ENCODE data around the gene MBD6. TPM values are rescaled to one million over a fixed set of nuclear protein-coding genes. Genes with fewer than 3 reads are reported as not detected.

MBD6 gene
- total RNA-seq, 1 experiment from 2014 or later: 66.8 TPM

GRCh38 chr12:57545809-57546437, 23.3 kb downstream of the MBD6 start:
- Histone ChIP-seq H3K9me3 (ENCODE audit: control insufficient read depth, low read depth, low read length) (no peaks in the 10 kb centered on the region), H3K23me2 (ENCODE audit: insufficient read length, low read depth, low read length, poor library complexity, severe bottlenecking) (peaks cover 16% of the 10 kb centered on the region), H3K23ac (ENCODE audit: insufficient read length, low read depth, low read length) (no peak overlapping the region), H3K79me2 (ENCODE audit: insufficient read depth, low read length) (no peaks in the 10 kb centered on the region; the same call in 1 of the 2 replicates), H2AFZ (ENCODE audit: low read length) (no peak overlapping the region), H3K14ac (ENCODE audit: insufficient read depth, low read length) (no peak overlapping the region), H4K8ac (replicated peaks; ENCODE audit: insufficient read length, low read depth, low read length) (no peak overlapping the region), H3K4ac (ENCODE audit: low read depth, low read length) (no peak overlapping the region), H2BK15ac (ENCODE audit: low read depth, low read length) (no peak overlapping the region), H4K5ac (ENCODE audit: insufficient read length, low read depth, low read length) (no peak overlapping the region), H2BK120ac (ENCODE audit: low read depth, low read length, poor library complexity, severe bottlenecking) (no peak overlapping the region), H2AK5ac (ENCODE audit: insufficient read length, low read length) (no peak overlapping the region), H3K4me2 (ENCODE audit: insufficient read depth, insufficient read length, low read length) (peak overlapping the region; percentile 73), H2BK5ac (ENCODE audit: insufficient read length, low read length) (no peak overlapping the region), H2BK20ac (ENCODE audit: low read depth, low read length, poor library complexity, severe bottlenecking) (no peak overlapping the region), H3K4me1 (ENCODE audit: insufficient read depth, low read length) (peaks cover 11% of the 10 kb centered on the region), H3K27me3 (ENCODE audit: insufficient read depth, low read length) (no peaks in the 10 kb centered on the region; the same call in 1 of the 2 replicates), H3K56ac (ENCODE audit: insufficient read length, low read depth, low read length) (no peak overlapping the region), H3K27ac (ENCODE audit: insufficient read length, low read depth, low read length) (no peak overlapping the region), H4K91ac (ENCODE audit: insufficient read length, low read depth, low read length) (no peak overlapping the region), H3K18ac (ENCODE audit: insufficient read length, low read depth, low read length) (no peak overlapping the region), H3K79me1 (ENCODE audit: insufficient read depth, low read depth, low read length, poor library complexity, severe bottlenecking) (peaks cover 14% of the 10 kb centered on the region), H3K9ac (ENCODE audit: extremely low read depth, insufficient read length, low read length) (peak overlapping the region; percentile 84), H3T11ph (ENCODE audit: low read length) (no peak overlapping the region), H4K20me1 (ENCODE audit: control insufficient read depth, insufficient read depth, insufficient read length) (no peaks in the 10 kb centered on the region), H2BK12ac (ENCODE audit: insufficient read length, low read depth, low read length) (no peak overlapping the region)
- DNase-seq: no peak
- Mint-ChIP-seq H3K27me3 (ENCODE audit: low read depth) (peaks cover 22% of the 10 kb centered on the region), H3K27ac (peak overlapping the region in 1 of 3 experiments; percentile 51; a peak in 2 of 7 replicates), H3K4me1 (peaks cover 31 to 38% of the 10 kb centered on the region in 2 experiments), H3K36me3 (ENCODE audit: insufficient read depth in 1 of 3, low read depth in 3 of 3) (peaks cover 0 to 22% (median 13%) of the 10 kb centered on the region in 3 experiments; a peak in 5 of 7 replicates), H3K4me3 (peak overlapping the region; percentile 98 to 99), H3K9me3 (no peaks in the 10 kb centered on the region)
- no CpG with 5 or more reads among the region's 15 CpGs for WGBS (ENCODE audit: extremely low coverage, insufficient read length, low lambda C conversion rate)
- no peak for TF ChIP-seq CTCF (conservative IDR thresholded peaks at IDR 0.05)

Data from H9 (cell line).